Measurements from ENCODE around the gene CYP27A1.

CYP27A1 gene

DNA sequence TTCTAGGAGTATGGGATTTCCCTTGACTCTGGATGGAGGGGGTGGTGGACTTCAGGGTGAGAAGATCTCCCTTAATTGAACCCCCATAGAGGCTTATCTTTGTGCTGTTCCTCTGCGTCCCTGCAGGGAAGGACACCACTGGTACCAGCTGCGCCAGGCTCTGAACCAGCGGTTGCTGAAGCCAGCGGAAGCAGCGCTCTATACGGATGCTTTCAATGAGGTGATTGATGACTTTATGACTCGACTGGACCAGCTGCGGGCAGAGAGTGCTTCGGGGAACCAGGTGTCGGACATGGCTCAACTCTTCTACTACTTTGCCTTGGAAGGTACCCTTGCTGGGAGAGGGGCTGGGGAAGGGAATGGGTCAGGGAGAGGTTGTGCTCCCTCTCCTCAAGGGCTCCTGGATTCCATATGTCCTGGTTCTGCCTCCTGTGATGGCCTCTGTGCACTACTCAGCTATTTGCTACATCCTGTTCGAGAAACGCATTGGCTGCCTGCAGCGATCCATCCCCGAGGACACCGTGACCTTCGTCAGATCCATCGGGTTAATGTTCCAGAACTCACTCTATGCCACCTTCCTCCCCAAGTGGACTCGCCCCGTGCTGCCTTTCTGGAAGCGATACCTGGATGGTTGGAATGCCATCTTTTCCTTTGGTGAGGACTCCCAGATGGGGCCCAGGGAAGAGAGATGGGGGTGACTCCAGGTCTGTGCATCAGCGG is 30.3 kb downstream of the CYP27A1 start:
- TF ChIP-seq, protein P1, sequence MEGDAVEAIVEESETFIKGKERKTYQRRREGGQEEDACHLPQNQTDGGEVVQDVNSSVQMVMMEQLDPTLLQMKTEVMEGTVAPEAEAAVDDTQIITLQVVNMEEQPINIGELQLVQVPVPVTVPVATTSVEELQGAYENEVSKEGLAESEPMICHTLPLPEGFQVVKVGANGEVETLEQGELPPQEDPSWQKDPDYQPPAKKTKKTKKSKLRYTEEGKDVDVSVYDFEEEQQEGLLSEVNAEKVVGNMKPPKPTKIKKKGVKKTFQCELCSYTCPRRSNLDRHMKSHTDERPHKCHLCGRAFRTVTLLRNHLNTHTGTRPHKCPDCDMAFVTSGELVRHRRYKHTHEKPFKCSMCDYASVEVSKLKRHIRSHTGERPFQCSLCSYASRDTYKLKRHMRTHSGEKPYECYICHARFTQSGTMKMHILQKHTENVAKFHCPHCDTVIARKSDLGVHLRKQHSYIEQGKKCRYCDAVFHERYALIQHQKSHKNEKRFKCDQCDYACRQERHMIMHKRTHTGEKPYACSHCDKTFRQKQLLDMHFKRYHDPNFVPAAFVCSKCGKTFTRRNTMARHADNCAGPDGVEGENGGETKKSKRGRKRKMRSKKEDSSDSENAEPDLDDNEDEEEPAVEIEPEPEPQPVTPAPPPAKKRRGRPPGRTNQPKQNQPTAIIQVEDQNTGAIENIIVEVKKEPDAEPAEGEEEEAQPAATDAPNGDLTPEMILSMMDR (IDR thresholded peaks at IDR 0.05; ENCODE audit: control extremely low read depth, extremely low read depth, low read depth, missing control alignments), result no peak
- CTCF ChIA-PET, result no interaction called here
- no peak for DNase-seq (ENCODE audit: extremely low spot score)
- POLR2A ChIA-PET, result no interaction called here

DNA sequence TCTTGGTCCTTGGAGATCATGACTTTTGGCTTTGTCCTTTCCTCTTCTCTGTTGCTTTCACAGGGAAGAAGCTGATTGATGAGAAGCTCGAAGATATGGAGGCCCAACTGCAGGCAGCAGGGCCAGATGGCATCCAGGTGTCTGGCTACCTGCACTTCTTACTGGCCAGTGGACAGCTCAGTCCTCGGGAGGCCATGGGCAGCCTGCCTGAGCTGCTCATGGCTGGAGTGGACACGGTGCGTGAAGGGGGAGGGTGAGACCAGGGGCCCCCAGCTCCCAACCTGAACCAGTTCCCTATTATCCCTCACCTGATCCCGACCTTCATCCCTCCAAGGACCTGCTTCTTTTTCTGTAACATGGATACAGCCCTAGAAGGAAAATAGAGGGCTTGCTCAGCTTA is 30.9 kb downstream of the CYP27A1 start:
- ChIA-PET POLR2A (no interaction called here), CTCF (no interaction called here)
- TF ChIP-seq, protein P1 (IDR thresholded peaks at IDR 0.05; ENCODE audit: control extremely low read depth, extremely low read depth, low read depth, missing control alignments), result no peak
- DNase-seq (ENCODE audit: extremely low spot score), result no peak

DNA sequence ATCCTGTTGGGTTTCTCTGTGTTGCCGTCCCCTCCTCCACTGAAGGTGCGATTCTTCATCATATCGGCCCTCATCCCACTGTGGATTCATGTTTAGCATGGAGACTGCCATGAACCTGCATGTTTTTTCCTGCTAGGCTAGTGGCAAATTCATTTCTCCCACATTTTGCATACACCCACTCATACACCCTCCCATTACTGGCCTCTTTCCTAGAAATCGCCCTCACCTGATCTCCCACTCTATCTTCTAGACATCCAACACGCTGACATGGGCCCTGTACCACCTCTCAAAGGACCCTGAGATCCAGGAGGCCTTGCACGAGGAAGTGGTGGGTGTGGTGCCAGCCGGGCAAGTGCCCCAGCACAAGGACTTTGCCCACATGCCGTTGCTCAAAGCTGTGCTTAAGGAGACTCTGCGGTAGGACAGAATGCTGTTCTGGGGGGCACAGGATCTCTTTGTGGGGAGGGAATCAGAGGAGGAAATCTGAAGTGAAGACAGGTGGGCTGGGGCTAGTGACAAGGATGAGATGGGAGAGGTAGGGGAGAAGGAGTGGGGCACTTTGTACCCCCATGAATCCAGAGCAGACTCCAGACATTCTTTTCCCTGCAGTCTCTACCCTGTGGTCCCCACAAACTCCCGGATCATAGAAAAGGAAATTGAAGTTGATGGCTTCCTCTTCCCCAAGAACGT is 32.0 kb downstream of the CYP27A1 start:
- ChIA-PET CTCF (no interaction called here), POLR2A (no interaction called here)
- no peak for DNase-seq (ENCODE audit: extremely low spot score)

DNA sequence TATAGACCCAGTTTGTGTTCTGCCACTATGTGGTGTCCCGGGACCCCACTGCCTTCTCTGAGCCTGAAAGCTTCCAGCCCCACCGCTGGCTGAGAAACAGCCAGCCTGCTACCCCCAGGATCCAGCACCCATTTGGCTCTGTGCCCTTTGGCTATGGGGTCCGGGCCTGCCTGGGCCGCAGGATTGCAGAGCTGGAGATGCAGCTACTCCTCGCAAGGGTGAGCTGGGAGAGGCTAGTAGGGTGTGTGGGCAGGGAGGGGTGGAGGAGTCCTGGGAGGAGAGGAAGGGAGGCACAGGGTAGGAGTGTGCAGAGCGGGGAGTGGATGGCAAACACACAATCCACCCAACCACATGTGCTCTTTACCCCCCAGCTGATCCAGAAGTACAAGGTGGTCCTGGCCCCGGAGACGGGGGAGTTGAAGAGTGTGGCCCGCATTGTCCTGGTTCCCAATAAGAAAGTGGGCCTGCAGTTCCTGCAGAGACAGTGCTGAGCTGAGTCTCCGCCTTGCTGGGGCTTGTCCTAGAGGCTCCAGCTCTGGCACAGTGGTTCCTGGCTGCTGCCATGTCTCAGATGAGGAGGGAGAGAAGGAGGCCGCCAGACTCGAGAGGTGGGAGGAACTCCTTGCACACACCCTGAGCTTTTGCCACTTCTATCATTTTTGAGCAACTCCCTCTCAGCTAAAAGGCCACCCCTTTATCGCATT is 32.7 kb downstream of the CYP27A1 start:
- POLR2A ChIA-PET, result no interaction called here
- CTCF ChIA-PET, result interaction anchor here (1.5 to 2.1 kb wide), 5 partner anchors 9 to 143 kb away, joined by 3 to 6 read pairs (median 4); partner anchors contain the start of genes RNF25 and STK36

More for the DNA sequence above, 32.0 kb downstream of the CYP27A1 start:
- TF ChIP-seq, protein P1 (IDR thresholded peaks at IDR 0.05; ENCODE audit: control extremely low read depth, extremely low read depth, low read depth, missing control alignments), result no peak

DNA sequence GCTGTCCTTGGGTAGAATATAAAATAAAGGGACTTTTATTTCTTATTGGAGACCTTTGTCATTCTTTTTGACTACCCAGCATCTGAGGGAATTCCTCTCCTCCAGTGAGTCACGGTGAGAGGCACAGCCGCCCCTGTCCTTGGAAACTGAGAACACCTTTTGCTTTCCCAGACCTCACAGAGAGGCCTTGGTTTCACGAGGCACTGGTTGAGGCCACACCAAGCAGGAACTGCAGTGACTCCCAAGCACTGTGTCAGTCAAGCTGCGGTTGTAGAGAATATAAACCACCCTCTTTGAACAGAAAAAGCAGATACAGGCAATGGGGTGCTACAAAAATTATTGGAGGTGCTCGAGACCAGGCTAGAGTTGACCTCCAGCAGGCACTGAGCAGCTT is 33.3 kb downstream of the CYP27A1 start:
- TF ChIP-seq, protein P1 (IDR thresholded peaks at IDR 0.05; ENCODE audit: control extremely low read depth, extremely low read depth, low read depth, missing control alignments), result no peak
- ChIA-PET CTCF (interaction anchor here (1.5 to 2.1 kb wide), 6 partner anchors 8 to 143 kb away, joined by 3 to 6 read pairs (median 4); partner anchors contain the start of genes RNF25 and STK36), POLR2A (no interaction called here)
- no peak for DNase-seq (ENCODE audit: extremely low spot score)

More for the DNA sequence above, 32.7 kb downstream of the CYP27A1 start:
- DNase-seq (ENCODE audit: extremely low spot score), result no peak
- TF ChIP-seq, protein P1 (IDR thresholded peaks at IDR 0.05; ENCODE audit: control extremely low read depth, extremely low read depth, low read depth, missing control alignments), result no peak

DNA sequence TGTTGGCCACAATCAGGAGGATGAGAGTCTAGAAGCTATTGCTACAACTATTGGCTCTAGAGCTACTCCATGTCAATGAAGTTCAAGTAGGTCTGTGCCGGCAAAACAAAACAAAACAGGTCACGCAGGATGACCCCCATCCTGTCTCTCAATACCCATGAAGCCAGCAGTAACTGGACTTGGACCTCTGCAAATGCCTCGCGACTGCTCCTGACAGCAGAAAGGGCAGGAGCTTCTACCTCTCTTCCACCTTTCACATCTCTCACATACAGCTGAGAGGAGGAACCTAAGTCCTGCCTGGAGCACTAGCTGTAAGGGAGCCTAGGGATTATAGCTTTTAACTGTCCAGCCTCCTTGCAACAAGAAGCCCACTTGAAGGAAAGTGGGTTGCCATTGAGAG is 33.7 kb downstream of the CYP27A1 start:
- POLR2A ChIA-PET, result no interaction called here
- no peak for DNase-seq (ENCODE audit: extremely low spot score)
- TF ChIP-seq, protein P1 (IDR thresholded peaks at IDR 0.05; ENCODE audit: control extremely low read depth, extremely low read depth, low read depth, missing control alignments), result no peak
- CTCF ChIA-PET, result interaction anchor here (1.5 to 2.1 kb wide), 6 partner anchors 8 to 144 kb away, joined by 3 to 6 read pairs (median 4); partner anchors contain the start of genes RNF25 and STK36

Measured in GM10248 (cell line).